Activated naive CD8-positive, alpha-beta T cell treated with anti-CD3 and anti-CD28 coated beads, Interleukin-2, amount 50 U/mL, for 16 hours (primary cell): ENCODE data around the gene DSC2.

ENCODE experiments used
- DNase-seq: peaks from one replicate; pipeline ENCODE4 v3.0.0-alpha.2; 2020; ENCODE audit warnings: low read depth, low spot score

The DSC2 gene

GRCh38 chr18:31098878-31099277 lies 3.3 kb downstream of the DSC2 start:
- DNase-seq = no peak

GRCh38 chr18:31097666-31098065 lies 4.6 kb downstream of the DSC2 start:
- no peak for DNase-seq

- no peak for DNase-seq
Measured at GRCh38 chr18:31093880-31094279, 8.3 kb downstream of the DSC2 start.

- no peak for DNase-seq
Measured at GRCh38 chr18:31093294-31093693, 8.9 kb downstream of the DSC2 start.

GRCh38 chr18:31091350-31091749 lies 10.9 kb downstream of the DSC2 start:
- no peak for DNase-seq

GRCh38 chr18:31088532-31088931 lies 13.7 kb downstream of the DSC2 start:
- DNase-seq = no peak

GRCh38 chr18:31079973-31080372 lies 22.2 kb downstream of the DSC2 start:
- no peak for DNase-seq

- DNase-seq = no peak
Measured at GRCh38 chr18:31077878-31078277, 24.3 kb downstream of the DSC2 start.

- DNase-seq = no peak
Measured at GRCh38 chr18:31072175-31072574, 30.0 kb downstream of the DSC2 start.

- no peak for DNase-seq
Measured at GRCh38 chr18:31070206-31070605, 32.0 kb downstream of the DSC2 start.

- DNase-seq = no peak
Measured at GRCh38 chr18:31066266-31066665, 36.0 kb downstream of the DSC2 start.

- DNase-seq = no peak
Measured at GRCh38 chr18:31065036-31065773, 37.0 kb downstream of the DSC2 start.

GRCh38 chr18:31064130-31064529 lies 38.1 kb downstream of the DSC2 start:
- no peak for DNase-seq

GRCh38 chr18:31061945-31062344 lies 40.3 kb downstream of the DSC2 start:
- no peak for DNase-seq

GRCh38 chr18:31058897-31059296 lies 43.3 kb downstream of the DSC2 start:
- DNase-seq = no peak

GRCh38 chr18:31057917-31058316 lies 44.3 kb downstream of the DSC2 start:
- no peak for DNase-seq

- no peak for DNase-seq
Measured at GRCh38 chr18:31057051-31057450, 45.2 kb downstream of the DSC2 start.

- no peak for DNase-seq
Measured at GRCh38 chr18:31056296-31056695, 45.9 kb downstream of the DSC2 start.

GRCh38 chr18:31050635-31051034 lies 51.6 kb downstream of the DSC2 start:
- no peak for DNase-seq

GRCh38 chr18:31049189-31049588 lies 53.0 kb downstream of the DSC2 start:
- no peak for DNase-seq

- DNase-seq = no peak
Measured at GRCh38 chr18:31048216-31048615, 54.0 kb downstream of the DSC2 start.

GRCh38 chr18:31046916-31047315 lies 55.3 kb downstream of the DSC2 start:
- no peak for DNase-seq

- DNase-seq = no peak
Measured at GRCh38 chr18:31045599-31045998, 56.6 kb downstream of the DSC2 start.

- DNase-seq = no peak
Measured at GRCh38 chr18:31044926-31045325, 57.3 kb downstream of the DSC2 start.
